Hepatocyte (in vitro differentiated cells): ENCODE data around the gene RUSF1. TPM values are rescaled to one million over a fixed set of nuclear protein-coding genes. Genes with fewer than 3 reads are reported as not detected.

Experiments used
- DNase-seq: peaks from one replicate; pipeline ENCODE4 v3.0.0-alpha.2; 2016; ENCODE audit warnings: low spot score
- H2AFZ ChIP-seq: fragments of 200-600 bp; sonication (generic); 2 replicates; pipeline ENCODE4 v1.6.0; 2016; ENCODE audit warnings: antibody characterized with exemption, mild to moderate bottlenecking
- H3K27ac ChIP-seq: fragments of 200-600 bp; sonication (generic); 2 replicates; pipeline ENCODE4 v1.5.1; 2016; ENCODE audit warnings: mild to moderate bottlenecking
- H3K27me3 ChIP-seq: fragments of 200-600 bp; sonication (generic); 2 replicates; pipeline ENCODE4 v1.6.1; 2016
- H3K36me3 ChIP-seq: fragments of 200-600 bp; sonication (generic); replicated peaks from 2 replicates; pipeline ENCODE4 v1.5.1; 2016; ENCODE audit warnings: low read depth; ENCODE audit not compliant: insufficient read depth
- H3K4me1 ChIP-seq: fragments of 200-600 bp; sonication (generic); 2 replicates; pipeline ENCODE4 v1.5.1; 2016; ENCODE audit warnings: mild to moderate bottlenecking, moderate library complexity; ENCODE audit not compliant: insufficient read depth
- H3K4me2 ChIP-seq: fragments of 200-600 bp; sonication (generic); 2 replicates; pipeline ENCODE4 v1.6.0; 2016
- H3K4me3 ChIP-seq: fragments of 200-600 bp; sonication (generic); 2 replicates; pipeline ENCODE4 v1.5.1; 2016; ENCODE audit warnings: mild to moderate bottlenecking
- H3K79me2 ChIP-seq: fragments of 200-600 bp; sonication (generic); 2 replicates; pipeline ENCODE4 v1.6.0; 2017; ENCODE audit warnings: mild to moderate bottlenecking
- H3K9me2 ChIP-seq: fragments of 200-600 bp; sonication (generic); replicated peaks from 2 replicates; pipeline ENCODE4 v1.6.0; 2017; ENCODE audit warnings: mild to moderate bottlenecking; ENCODE audit not compliant: insufficient read depth
- H3K9me3 ChIP-seq: fragments of 200-600 bp; sonication (generic); 2 replicates; pipeline ENCODE4 v1.5.1; 2016; ENCODE audit warnings: low read depth, mild to moderate bottlenecking
- H4K20me1 ChIP-seq: fragments of 200-600 bp; sonication (generic); 2 replicates; pipeline ENCODE4 v1.6.0; 2016; ENCODE audit warnings: mild to moderate bottlenecking; ENCODE audit not compliant: insufficient read depth, poor library complexity, severe bottlenecking
- CTCF ChIP-seq: fragments of 200-600 bp; sonication (generic); IDR thresholded peaks from 2 replicates; pipeline ENCODE4 v1.5.1; 2016; ENCODE audit warnings: antibody characterized with exemption, mild to moderate bottlenecking; ENCODE audit not compliant: poor library complexity
- EZH2 ChIP-seq: fragments of 200-600 bp; sonication (generic); IDR thresholded peaks from 2 replicates; pipeline ENCODE4 v1.6.1; 2016; ENCODE audit warnings: antibody characterized with exemption, mild to moderate bottlenecking, borderline replicate concordance
- EZH2phosphoT487 ChIP-seq: fragments of 200-600 bp; sonication (generic); IDR thresholded peaks from one replicate; pipeline ENCODE4 v1.6.1; 2018; ENCODE audit warnings: antibody characterized with exemption, mild to moderate bottlenecking, low read depth, moderate library complexity; ENCODE audit not compliant: unreplicated experiment, severe bottlenecking
- WGBS: methylation state at CpG from one replicate; pipeline ENCODE4 v1.1.6; 2016; ENCODE audit warnings: low lambda C conversion rate; ENCODE audit errors: missing lambda C conversion rate; 5-methylcytosine and 5-hydroxymethylcytosine counted together
- polyA plus RNA-seq: library from polyadenylated mRNA; unstranded; fragments of >200 nt; fragmentation: Nextera tagmentation; extraction: Ambion mirVana; gene quantifications from 2 replicates; pipeline ENCODE4 v1.2.1, GENCODE V29; 2016
- total RNA-seq: library from RNA; depleted of rRNA; stranded (reverse); fragments of >200 nt; gene quantifications from 2 replicates; pipeline ENCODE4 v1.2.3, GENCODE V29; 2014

The RUSF1 gene
- total and polyA plus RNA-seq, 2 experiments from 2014 or later: 56.6 to 77.2 TPM

- TF ChIP-seq EZH2phosphoT487 (no peak), CTCF (no peak), EZH2 (no peak)
- Histone ChIP-seq H3K79me2 (peaks cover 13% of the 10 kb centered on the region), H3K27me3 (no peaks in the 10 kb centered on the region), H2AFZ (no peak overlapping the region), H3K4me3 (no peak overlapping the region), H3K9me2 (no peaks in the 10 kb centered on the region), H3K27ac (no peak overlapping the region), H3K4me1 (peaks cover 11% of the 10 kb centered on the region), H3K36me3 (no peaks in the 10 kb centered on the region), H3K4me2 (no peak overlapping the region), H3K9me3 (no peaks in the 10 kb centered on the region), H4K20me1 (no peaks in the 10 kb centered on the region)
- no peak for DNase-seq
These were observed 5.7 kb upstream of the RUSF1 start for GRCh38 chr16:31513884-31514283.

- WGBS: 75% methylated on average over 6 of the region's 6 CpGs
- no peak for DNase-seq
- Histone ChIP-seq H3K9me2 (no peaks in the 10 kb centered on the region), H3K4me1 (peaks cover 11% of the 10 kb centered on the region), H3K4me2 (no peak overlapping the region), H3K27ac (no peak overlapping the region), H2AFZ (no peak overlapping the region), H3K27me3 (no peaks in the 10 kb centered on the region), H4K20me1 (no peaks in the 10 kb centered on the region), H3K36me3 (no peaks in the 10 kb centered on the region), H3K9me3 (no peaks in the 10 kb centered on the region), H3K4me3 (no peak overlapping the region), H3K79me2 (peaks cover 14% of the 10 kb centered on the region)
- TF ChIP-seq CTCF: no peak
- TF ChIP-seq EZH2: no peak
These were observed 4.9 kb upstream of the RUSF1 start for GRCh38 chr16:31513126-31513525.

- Histone ChIP-seq H3K27ac (peak overlapping the region; percentile 95), H3K27me3 (no peaks in the 10 kb centered on the region), H3K4me2 (peak overlapping the region; percentile 77), H3K4me1 (peaks cover 22% of the 10 kb centered on the region), H3K79me2 (peaks cover 35% of the 10 kb centered on the region), H3K4me3 (peak overlapping the region; percentile 62), H4K20me1 (no peaks in the 10 kb centered on the region), H2AFZ (peak overlapping the region; percentile 80), H3K9me3 (no peaks in the 10 kb centered on the region), H3K36me3 (no peaks in the 10 kb centered on the region), H3K9me2 (no peaks in the 10 kb centered on the region)
- WGBS: 42% methylated on average over 6 of the region's 6 CpGs
- no peak for TF ChIP-seq EZH2
- TF ChIP-seq CTCF: no peak
- TF ChIP-seq EZH2phosphoT487: no peak
- DNase-seq: no peak
These were observed 560 bp upstream of the RUSF1 start for GRCh38 chr16:31508706-31509195.

- Histone ChIP-seq H3K9me2 (no peaks in the 10 kb centered on the region), H3K79me2 (peaks cover 35% of the 10 kb centered on the region), H3K4me1 (peaks cover 22% of the 10 kb centered on the region), H3K27ac (peak overlapping the region; percentile 95), H4K20me1 (no peaks in the 10 kb centered on the region), H3K9me3 (no peaks in the 10 kb centered on the region), H3K27me3 (no peaks in the 10 kb centered on the region), H3K36me3 (no peaks in the 10 kb centered on the region), H3K4me3 (peak overlapping the region; percentile 62), H2AFZ (peak overlapping the region; percentile 80), H3K4me2 (peak overlapping the region; percentile 77)
- no peak for TF ChIP-seq CTCF
- TF ChIP-seq EZH2: no peak
- TF ChIP-seq EZH2phosphoT487: no peak
- WGBS: under 1% methylated on average over 12 of the region's 12 CpGs
- no peak for DNase-seq
These were observed 618 bp downstream of the RUSF1 start for GRCh38 chr16:31507617-31507928.
